HG03520 (cell line): Measurements from ENCODE around the gene IFITM1.
A peak's percentile ranks its signal among the peaks of the same experiment; 100 is the strongest.

Experiments used
- ATAC-seq: cut with Tn5 transposase; IDR thresholded peaks from one replicate; pipeline ENCODE4 v1.9.1; 2021; ENCODE audit warnings: mild to moderate bottlenecking, moderate library complexity; ENCODE audit not compliant: unreplicated experiment

Gene IFITM1

DNA sequence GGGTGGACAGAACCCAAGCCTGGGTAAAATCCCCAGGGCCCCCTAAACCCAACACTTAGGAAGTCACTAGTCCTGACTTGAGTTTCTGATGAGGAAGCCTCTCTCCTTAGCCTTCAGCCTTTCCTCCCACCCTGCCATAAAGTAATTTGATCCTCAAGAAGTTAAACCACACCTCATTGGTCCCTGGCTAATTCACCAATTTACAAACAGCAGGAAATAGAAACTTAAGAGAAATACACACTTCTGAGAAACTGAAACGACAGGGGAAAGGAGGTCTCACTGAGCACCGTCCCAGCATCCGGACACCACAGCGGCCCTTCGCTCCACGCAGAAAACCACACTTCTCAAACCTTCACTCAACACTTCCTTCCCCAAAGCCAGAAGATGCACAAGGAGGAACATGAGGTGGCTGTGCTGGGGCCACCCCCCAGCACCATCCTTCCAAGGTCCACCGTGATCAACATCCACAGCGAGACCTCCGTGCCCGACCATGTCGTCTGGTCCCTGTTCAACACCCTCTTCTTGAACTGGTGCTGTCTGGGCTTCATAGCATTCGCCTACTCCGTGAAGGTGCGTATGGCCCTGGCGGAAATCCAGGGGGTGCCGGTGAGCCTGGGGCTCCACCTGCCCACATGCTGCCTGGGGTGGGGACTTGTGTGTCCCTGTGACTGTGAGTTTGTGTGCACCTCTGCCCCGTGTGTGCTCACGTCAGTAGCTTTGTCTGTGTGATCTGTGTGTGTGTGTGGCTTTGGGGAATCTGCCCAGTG lies at the start of gene IFITM1:
Gene IFITM1 (plus strand): TSS at position 254 of the 767 bp plus-strand sequence. CDS start 131 bp downstream, at position 385.
- ATAC-seq: no peak

DNA sequence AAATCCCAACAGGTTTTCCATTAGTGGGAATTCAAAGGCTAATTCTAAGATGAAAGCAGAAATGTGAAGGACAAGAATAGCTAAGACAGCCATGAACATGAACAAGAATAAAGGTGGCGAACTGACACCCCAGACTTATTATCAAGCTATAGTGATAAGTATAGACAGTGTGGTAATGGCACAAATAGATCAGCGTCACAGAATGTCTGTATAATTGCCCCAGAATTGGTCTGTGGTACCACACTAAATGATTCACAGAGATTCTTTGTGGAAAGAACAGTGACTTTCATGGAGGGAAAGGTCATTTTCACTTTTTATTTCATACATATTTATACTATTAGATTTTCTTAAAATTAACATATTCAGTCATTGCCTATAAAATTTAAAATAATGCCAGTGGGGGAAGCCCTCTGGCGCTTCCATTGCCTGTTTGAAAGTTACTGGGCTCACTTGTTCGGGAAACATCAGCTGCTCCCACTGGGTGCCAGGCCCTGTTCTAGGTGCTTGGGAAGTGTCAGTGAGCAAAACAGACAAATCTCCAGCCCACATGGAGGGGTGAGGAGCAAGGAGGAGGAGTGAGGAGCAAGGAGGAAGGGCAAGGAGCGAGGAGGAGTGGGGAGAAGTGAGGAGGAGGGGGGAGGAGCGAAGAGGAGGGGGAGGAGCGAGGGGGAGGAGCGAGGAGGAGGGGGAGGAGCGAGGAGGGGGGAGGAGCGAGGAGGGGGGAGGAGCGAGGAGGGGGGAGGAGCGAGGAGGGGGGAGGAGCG lies 47.0 kb upstream of the IFITM1 start:
- no peak for ATAC-seq

DNA sequence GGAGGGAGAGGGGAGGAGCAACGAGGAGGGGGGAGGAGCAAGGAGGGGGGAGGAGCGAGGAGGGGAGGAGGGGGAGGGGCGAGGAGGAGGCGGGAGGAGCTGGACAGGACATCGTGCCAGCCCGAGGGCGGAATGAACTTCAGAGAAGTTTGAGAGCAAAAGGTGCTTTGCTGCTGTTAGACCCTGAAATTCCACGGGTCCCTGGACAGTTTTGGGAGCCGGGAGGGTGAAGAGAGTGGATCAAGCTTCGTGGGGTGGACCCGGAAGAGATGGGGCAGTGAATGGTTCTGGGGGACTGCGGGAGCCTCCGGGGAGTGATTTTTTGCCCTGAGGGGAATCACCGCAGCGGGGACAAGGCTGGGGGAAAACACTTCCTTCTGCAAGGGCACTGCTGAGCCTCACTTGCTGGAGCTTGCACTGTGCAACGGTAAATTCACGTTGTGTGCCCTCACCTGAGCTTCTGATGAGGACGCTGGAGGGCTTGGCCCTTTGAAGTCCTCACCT lies 46.3 kb upstream of the IFITM1 start:
- ATAC-seq: no peak

DNA sequence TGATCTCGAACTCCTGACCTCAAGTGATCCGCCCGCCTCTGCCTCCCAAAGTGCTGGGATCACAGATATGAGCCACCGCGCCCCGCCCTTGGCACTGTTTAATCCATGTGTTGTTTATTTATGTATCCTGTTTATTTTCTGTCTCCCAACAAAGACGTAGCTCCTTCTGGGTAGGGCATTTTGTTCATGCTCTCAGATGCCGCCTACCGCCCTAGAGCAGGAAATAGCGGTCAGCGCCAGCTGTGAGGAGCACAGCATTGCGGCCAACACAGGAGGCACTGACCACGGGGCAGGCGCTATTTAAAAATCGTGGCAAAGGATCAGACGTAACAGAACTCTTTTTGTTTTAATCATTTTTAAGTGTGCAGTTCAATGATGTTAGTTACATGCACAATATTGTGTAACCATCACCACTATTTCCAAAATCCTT lies 45.1 kb upstream of the IFITM1 start:
- peak; percentile 35 for ATAC-seq

DNA sequence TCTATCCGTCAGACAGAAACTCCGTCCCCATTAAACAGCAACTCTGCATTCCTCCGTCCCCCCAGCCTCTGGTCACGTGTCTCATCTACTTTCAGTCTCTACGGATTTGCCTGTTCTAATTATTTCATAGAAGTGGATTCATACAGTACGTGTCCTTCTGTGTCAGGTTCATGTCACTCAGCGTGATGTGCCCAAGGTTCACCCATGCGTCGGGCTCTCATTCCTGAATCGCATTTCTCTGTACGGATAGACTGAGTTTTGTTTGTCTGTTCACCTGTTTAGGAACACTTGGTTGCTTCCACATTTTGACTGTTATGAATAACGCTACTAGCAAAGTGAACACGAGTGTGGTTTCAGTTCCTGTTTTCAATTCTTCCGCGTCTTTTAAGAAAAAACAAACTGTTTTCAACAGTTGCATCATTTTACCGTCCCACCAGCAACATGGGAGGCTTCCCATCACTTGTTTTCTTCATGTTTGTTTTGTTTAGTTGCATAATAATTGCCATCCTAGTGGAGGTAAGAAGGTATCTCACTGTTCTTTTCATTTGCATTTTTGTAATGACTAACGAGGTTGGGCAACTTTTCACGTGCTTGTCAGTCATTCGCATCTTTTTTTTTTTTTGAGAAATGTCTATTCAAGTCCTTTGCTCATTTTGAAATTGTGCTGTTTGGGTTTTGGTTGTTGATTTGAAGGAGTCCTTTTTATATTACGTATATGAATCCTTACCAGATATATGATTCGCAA lies 44.5 kb upstream of the IFITM1 start:
- ATAC-seq: peak; percentile 59

DNA sequence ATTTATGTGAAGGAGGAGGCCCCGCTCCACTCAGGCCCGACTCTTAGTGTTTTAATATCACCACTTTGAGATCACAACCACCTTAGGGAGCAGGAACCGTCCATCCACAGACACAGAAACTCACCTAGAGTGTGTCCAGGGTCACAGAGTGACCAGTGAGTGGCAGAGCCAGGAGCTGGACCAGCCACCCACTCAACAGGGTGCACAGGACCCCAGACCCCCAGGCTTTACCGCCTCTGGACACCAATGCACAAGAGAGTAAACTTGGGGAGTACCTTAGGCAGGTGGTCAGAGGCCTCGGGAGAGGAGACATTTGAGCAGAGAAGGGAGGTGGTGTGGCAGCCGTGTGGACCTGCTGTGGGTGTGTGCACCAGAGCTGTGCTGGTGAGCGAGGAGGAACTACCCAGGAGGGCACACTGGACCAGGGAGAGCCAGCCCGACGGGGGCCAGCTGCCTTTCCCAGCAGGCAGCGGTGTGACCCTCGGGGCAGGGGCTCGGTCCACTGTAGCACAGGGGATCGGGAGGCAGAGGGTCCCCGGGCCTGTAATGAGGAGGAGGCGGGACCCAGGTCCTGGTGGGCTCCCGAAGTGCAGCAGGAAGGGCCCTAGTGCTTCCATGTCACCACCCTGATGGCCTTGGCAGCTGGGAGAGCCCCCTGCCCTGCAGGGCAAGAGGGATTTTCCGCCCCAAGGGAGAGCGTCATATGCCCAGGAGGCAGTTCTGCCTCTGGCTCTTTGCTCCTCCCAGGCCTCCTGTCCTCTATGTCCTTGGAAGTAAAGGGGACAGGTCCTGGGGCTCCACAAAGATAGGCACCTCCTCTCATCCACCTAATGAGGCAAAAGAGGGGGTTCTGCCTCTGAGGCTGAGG lies 43.2 kb upstream of the IFITM1 start:
- ATAC-seq: no peak

DNA sequence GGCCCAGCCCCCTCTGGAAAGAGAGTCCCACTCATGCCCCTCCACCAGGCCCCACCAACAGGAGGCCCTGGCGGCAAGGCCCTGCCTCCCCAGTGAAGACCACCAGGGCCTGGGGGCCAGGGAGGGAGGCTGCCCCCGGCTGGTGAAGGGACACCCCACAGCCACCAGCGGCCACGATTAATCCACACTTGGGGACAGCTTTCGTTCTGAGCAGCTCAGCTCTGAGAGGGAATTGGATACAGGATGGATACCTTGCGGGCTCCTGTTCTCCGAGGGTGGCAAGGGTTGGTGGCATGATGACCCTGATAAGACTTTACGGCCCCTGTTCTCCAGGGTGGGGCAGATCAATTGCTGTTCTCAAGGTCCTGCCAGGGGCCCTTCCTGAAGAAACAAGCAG lies 42.5 kb upstream of the IFITM1 start:
- no peak for ATAC-seq

DNA sequence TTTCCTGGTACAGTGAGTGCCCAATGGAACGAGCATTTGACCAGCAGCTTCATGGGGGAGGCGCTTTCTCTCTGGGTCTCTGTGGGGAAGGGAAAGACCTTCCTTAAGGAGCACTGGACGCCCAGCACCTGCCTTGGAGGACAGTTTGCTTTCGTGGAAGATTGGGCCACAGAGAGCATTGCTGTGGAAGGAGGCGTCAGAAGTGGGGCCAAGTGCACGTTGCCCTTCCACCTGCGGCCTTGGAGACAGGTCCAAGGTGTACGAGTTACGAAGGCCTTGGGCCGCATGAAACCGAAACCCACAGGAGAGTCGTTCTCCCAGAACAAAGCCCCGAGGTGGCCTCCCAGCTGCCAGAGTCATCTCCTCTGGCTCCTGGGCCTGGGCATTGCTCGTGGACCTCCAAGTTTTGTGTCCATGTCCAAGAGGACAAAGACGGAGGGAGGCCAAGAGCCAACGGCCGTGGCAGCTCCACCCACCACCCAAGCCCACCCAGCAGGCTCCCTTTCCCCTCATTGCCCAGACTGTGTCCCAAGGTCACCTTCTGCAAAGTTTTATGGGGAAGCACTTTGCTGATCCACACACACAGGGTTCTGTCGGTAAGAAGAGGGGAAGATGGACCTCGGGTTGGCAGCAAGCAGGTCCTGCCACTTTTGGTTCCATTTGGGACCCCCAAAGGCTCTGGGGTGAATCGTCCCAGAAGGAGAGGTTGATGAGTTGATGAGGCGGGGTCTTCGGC lies 41.5 kb upstream of the IFITM1 start:
- ATAC-seq: no peak

DNA sequence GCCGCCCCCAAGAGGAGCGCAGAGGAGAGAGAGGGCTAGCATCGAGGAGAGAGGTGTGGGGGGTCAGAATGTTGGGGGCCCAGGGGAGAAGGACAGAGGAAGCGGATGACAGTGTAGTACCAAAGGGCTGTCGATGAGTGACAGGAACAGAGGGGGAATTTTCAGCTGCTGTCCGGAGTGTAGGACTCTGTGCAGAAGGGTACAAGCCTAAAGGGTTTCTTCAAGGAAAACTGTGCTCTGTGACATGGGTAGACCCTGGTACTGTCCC lies 41.0 kb upstream of the IFITM1 start:
- no peak for ATAC-seq

DNA sequence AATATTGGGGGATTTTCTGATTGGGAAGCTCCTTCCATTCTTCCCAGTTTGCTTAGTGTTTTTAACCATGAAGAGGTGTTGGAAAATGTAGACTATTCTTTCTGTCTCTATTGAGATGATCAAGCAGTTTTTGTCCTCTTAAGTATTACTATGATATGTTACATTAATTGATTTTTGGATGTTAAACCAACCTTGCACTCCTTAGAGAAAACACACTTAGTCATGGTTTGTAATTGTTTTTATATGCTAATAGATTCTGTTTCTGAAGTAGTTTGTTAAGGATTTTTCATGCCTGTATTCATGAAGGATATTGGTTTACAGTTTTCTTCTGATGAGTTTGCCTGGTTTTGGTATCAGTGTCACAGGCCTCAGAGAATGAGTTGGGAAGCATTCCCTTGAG lies 37.6 kb upstream of the IFITM1 start:
- ATAC-seq: no peak

DNA sequence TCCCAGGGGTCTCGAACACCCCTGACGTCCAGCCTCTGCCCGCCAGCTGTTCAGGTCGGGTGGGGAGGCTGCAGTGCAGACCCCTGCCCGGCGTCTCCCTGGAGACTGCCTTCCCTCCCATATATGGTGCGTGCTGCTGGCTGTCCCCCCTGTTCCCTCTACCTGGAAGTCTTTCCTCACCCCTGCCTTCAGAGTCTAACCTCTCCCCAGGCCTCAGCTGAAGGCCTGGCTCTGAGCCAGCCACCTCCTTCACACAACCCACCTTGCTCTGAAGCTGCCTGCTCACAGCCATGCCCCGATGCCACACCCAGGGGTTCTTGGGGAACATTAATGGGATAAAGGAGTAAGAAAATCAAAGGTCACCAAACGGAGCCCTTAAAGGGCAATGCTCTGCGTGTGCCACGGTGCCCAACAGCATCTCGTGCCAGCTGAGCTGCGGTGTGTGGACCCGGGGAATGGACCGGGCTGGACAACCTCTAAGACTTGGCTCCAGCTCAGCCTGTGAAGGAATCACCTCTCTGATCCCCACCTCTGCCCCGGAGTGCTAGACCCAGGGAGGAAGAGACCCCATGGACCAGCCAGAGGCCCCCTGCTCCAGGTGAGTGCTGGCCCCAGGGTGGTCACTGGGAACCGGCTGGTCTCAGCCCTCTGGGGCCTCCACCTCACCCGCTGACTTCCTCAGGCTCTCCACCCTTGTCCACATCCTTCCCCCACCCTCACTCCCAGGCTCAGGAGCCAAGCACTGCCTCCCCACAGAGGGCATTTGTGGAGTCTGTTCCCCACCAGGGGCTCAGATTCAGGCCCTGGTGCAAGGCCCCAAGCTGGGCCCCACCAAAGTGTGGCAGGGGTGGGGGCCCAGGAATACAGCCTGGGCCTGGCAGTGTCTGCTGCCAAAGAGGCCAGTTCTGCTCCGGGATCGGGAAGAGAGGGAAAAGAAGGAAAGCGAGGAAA lies 35.6 kb upstream of the IFITM1 start, which contains the start of gene NLRP6:
Gene NLRP6 (plus strand): TSS at position 407 of the 951 bp plus-strand sequence. CDS start 163 bp downstream, at position 570.
- no peak for ATAC-seq

DNA sequence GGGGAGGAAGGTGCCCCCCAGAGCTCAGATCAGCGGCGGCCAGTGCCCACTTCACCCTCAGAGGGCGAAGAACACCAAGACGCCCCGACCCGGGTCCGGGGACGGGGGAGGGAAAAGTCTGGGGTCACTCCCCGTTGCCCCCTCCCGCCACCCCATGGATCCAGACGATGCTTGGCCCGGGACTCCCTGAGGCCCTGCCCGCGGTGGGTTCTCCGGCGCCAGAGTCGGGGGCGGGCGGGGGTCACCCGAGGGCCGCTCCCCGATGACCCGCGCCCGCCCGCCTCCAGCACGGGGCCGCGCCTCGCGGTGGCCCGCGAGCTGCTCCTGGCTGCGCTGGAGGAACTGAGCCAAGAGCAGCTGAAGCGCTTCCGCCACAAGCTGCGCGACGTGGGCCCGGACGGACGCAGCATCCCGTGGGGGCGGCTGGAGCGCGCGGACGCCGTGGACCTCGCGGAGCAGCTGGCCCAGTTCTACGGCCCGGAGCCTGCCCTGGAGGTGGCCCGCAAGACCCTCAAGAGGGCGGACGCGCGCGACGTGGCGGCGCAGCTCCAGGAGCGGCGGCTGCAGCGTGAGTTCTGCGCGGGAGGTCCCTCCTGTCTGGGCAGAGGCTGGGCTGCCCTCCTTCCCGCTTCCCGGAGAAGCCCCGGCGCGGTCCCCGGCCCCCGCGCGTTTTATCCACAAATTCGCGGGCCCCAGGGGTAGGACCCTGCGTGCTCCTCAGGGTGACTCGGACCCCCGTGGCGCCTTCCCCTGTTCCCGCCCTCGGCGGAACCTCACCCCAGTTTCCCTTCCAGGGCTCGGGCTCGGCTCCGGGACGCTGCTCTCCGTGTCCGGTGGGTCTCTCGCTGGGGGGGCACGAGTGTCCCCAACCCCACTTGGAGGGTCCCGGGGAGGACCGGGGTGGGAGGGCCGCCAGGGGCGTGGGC lies 34.5 kb upstream of the IFITM1 start:
- no peak for ATAC-seq

DNA sequence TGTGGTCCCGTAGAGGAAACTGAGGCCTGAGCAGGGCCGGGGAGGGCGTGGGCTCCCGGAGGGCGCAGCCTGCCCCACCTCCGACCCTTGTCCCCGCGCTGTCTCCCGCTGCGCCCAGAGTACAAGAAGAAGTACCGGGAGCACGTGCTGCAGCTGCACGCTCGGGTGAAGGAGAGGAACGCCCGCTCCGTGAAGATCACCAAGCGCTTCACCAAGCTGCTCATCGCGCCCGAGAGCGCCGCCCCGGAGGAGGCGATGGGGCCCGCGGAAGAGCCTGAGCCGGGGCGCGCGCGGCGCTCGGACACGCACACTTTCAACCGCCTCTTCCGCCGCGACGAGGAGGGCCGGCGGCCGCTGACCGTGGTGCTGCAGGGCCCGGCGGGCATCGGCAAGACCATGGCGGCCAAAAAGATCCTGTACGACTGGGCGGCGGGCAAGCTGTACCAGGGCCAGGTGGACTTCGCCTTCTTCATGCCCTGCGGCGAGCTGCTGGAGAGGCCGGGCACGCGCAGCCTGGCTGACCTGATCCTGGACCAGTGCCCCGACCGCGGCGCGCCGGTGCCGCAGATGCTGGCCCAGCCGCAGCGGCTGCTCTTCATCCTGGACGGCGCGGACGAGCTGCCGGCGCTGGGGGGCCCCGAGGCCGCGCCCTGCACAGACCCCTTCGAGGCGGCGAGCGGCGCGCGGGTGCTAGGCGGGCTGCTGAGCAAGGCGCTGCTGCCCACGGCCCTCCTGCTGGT lies 33.7 kb upstream of the IFITM1 start:
- ATAC-seq: no peak

DNA sequence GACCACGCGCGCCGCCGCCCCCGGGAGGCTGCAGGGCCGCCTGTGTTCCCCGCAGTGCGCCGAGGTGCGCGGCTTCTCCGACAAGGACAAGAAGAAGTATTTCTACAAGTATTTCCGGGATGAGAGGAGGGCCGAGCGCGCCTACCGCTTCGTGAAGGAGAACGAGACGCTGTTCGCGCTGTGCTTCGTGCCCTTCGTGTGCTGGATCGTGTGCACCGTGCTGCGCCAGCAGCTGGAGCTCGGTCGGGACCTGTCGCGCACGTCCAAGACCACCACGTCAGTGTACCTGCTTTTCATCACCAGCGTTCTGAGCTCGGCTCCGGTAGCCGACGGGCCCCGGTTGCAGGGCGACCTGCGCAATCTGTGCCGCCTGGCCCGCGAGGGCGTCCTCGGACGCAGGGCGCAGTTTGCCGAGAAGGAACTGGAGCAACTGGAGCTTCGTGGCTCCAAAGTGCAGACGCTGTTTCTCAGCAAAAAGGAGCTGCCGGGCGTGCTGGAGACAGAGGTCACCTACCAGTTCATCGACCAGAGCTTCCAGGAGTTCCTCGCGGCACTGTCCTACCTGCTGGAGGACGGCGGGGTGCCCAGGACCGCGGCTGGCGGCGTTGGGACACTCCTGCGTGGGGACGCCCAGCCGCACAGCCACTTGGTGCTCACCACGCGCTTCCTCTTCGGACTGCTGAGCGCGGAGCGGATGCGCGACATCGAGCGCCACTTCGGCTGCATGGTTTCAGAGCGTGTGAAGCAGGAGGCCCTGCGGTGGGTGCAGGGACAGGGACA lies 32.9 kb upstream of the IFITM1 start:
- no peak for ATAC-seq

DNA sequence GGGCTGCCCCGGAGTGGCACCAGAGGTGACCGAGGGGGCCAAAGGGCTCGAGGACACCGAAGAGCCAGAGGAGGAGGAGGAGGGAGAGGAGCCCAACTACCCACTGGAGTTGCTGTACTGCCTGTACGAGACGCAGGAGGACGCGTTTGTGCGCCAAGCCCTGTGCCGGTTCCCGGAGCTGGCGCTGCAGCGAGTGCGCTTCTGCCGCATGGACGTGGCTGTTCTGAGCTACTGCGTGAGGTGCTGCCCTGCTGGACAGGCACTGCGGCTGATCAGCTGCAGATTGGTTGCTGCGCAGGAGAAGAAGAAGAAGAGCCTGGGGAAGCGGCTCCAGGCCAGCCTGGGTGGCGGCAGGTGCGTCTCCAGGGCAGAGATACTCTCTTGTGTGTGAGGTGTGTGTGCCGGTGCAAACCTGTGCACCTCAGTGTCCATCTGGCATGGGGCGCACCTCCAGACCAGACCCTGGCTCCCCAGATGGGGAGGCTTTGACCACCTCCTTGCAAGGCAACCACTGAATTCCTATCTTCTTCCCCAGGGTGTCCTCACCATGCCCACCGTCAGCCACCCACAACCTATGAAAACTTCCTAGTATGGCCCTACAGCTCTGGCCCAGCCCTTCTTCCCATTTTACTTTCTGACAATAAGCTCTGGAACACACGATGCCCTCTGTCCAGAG lies 32.2 kb upstream of the IFITM1 start:
- no peak for ATAC-seq

DNA sequence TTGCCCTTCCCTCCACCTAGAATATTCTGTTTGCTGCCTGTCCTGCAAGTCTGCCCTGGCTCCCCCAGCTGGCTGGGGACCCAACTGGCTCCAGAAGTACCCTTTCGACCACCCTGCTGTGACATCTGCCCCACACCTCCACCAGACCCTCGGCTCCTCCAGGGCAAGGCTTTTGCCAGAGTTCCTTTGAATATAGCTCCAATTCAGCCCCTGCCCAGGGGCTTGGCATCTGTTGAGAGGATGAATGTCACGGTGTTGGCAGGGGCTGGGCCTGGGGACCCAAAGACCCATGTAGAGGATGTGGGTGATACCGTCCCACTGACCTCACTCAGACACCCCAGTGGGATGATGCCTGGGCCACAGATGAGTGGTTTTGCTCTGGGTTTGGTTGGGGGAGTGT lies 31.7 kb upstream of the IFITM1 start:
- no peak for ATAC-seq
